Liver (tissue), 9 donors: ENCODE results near the gene PRDX6. TPM values are rescaled to one million over a fixed set of nuclear protein-coding genes. Genes with fewer than 3 reads are reported as not detected.

Source experiments
- DNase-seq: peaks from one replicate; pipeline ENCODE4 v3.0.0-alpha.2; 2017; ENCODE audit warnings: low spot score
- H3K27ac ChIP-seq, 2 donors: one replicate each; pipeline ENCODE4 v1.7.0; 2013; ENCODE audit warnings: inconsistent platforms in 2 of 2, low read length in 2 of 2, control low read depth in 1 of 2, low read depth in 1 of 2, mild to moderate bottlenecking in 1 of 2
- H3K27me3 ChIP-seq, 4 donors: one replicate each; pipeline versions ENCODE4 v1.6.1 to v1.7.0; 2013; ENCODE audit warnings: low read length in 3 of 4, inconsistent platforms in 1 of 4, mild to moderate bottlenecking in 1 of 4, moderate library complexity in 1 of 4; ENCODE audit not compliant: control insufficient read depth in 4 of 4, insufficient read depth in 4 of 4
- H3K36me3 ChIP-seq, 4 donors: one replicate each; pipeline versions ENCODE4 v1.6.1 to v1.7.0; 2013; ENCODE audit warnings: low read length in 3 of 4, mild to moderate bottlenecking in 3 of 4, low read depth in 1 of 4, moderate library complexity in 1 of 4; ENCODE audit not compliant: control insufficient read depth in 4 of 4, insufficient read depth in 3 of 4
- H3K4me1 ChIP-seq, 4 donors: one replicate each; pipeline versions ENCODE4 v1.6.1 to v1.7.0; 2013; ENCODE audit warnings: low read length in 3 of 4, mild to moderate bottlenecking in 3 of 4, moderate library complexity in 1 of 4; ENCODE audit not compliant: control insufficient read depth in 4 of 4, insufficient read depth in 4 of 4
- H3K4me3 ChIP-seq, 3 donors: one replicate each; pipeline versions ENCODE4 v1.6.1 to v1.7.0; 2013; ENCODE audit warnings: low read length in 3 of 3, control low read depth in 1 of 3, low read depth in 1 of 3, mild to moderate bottlenecking in 1 of 3
- H3K9ac ChIP-seq, 2 donors: one replicate each; pipeline ENCODE4 v1.7.0; 2013; ENCODE audit warnings: low read length in 2 of 2, mild to moderate bottlenecking in 2 of 2, moderate library complexity in 2 of 2, control low read depth in 1 of 2, low read depth in 1 of 2
- H3K9me3 ChIP-seq, 4 donors: one replicate each; pipeline versions ENCODE4 v1.6.1 to v1.7.0; 2013; ENCODE audit warnings: low read length in 3 of 4; ENCODE audit not compliant: control insufficient read depth in 4 of 4
- EGR1 ChIP-seq, 2 donors: IDR thresholded peaks; 2 replicates each; pipeline ENCODE4 v1.6.1; 2016 to 2018; ENCODE audit warnings: antibody characterized with exemption in 2 of 2, low read depth in 2 of 2
- FOXA1 ChIP-seq: IDR thresholded peaks from 2 replicates; pipeline ENCODE4 v1.6.1; 2016; ENCODE audit warnings: antibody characterized with exemption
- FOXA2 ChIP-seq: IDR thresholded peaks from 2 replicates; pipeline ENCODE4 v1.6.1; 2016; ENCODE audit warnings: antibody characterized with exemption
- GABPA ChIP-seq, 2 donors: IDR thresholded peaks in 1 of 2; conservative IDR thresholded peaks in 1 of 2; 2 replicates each; pipeline ENCODE4 v1.6.1; 2016; ENCODE audit warnings: antibody characterized with exemption in 2 of 2, mild to moderate bottlenecking in 1 of 2, moderate library complexity in 1 of 2
- HNF4A ChIP-seq, 2 donors: conservative IDR thresholded peaks; 2 replicates each; pipeline ENCODE4 v1.6.1; 2016; ENCODE audit warnings: antibody characterized with exemption in 2 of 2, mild to moderate bottlenecking in 2 of 2
- JUND ChIP-seq, 2 donors: IDR thresholded peaks; 2 replicates each; pipeline ENCODE4 v1.6.1; 2016; ENCODE audit warnings: antibody characterized with exemption in 2 of 2
- NR2F2 ChIP-seq: IDR thresholded peaks from 2 replicates; pipeline ENCODE4 v1.6.1; 2016; ENCODE audit warnings: antibody characterized with exemption
- RAD21 ChIP-seq, 2 donors: IDR thresholded peaks; 2 replicates each; pipeline ENCODE4 v1.6.1; 2016; ENCODE audit warnings: antibody characterized with exemption in 2 of 2, mild to moderate bottlenecking in 2 of 2
- RXRA ChIP-seq, 2 donors: IDR thresholded peaks; 2 replicates each; pipeline ENCODE4 v1.6.1; 2017 to 2018; ENCODE audit warnings: antibody characterized with exemption in 2 of 2, mild to moderate bottlenecking in 1 of 2
- SP1 ChIP-seq: IDR thresholded peaks from 2 replicates; pipeline ENCODE4 v1.6.1; 2018; ENCODE audit warnings: antibody characterized with exemption, mild to moderate bottlenecking
- YY1 ChIP-seq: IDR thresholded peaks from 2 replicates; pipeline ENCODE4 v1.6.1; 2016; ENCODE audit warnings: antibody characterized with exemption, mild to moderate bottlenecking
- whole genome bisulfite sequencing: extraction: QIAGEN DNeasy Blood & Tissue Kit; methylation state at CpG from one replicate; pipeline ENCODE4 v1.1.7; 2013; 5-methylcytosine and 5-hydroxymethylcytosine counted together
- polyA plus RNA-seq, 2 donors: library from polyadenylated mRNA; stranded (reverse) in 1 of 2; unstranded in 1 of 2; fragments of 200-250 nt in 1 of 2; fragments of >200 nt in 1 of 2; fragmentation: Nextera tagmentation in 1 of 2; extraction: Ambion mirVana in 1 of 2; gene quantifications; one replicate each; pipeline versions ENCODE4 v1.2.1 to v1.2.3, GENCODE V29; 2013 to 2015
- total RNA-seq, 2 donors: library from RNA; depleted of rRNA; stranded (reverse); fragments of >200 nt; gene quantifications; one replicate each; pipeline ENCODE4 v1.2.3, GENCODE V29; 2014
- TF ChIP-seq, protein P1 (sequence below): IDR thresholded peaks from 2 replicates; pipeline ENCODE4 v1.6.1; 2016; ENCODE audit warnings: antibody characterized with exemption, mild to moderate bottlenecking
- TF ChIP-seq, protein P2 (sequence below): IDR thresholded peaks from 2 replicates; pipeline ENCODE4 v1.6.1; 2016; ENCODE audit warnings: antibody characterized with exemption
- TF ChIP-seq, protein P3 (sequence below): fragments of 150-350 bp; IDR thresholded peaks from 2 replicates; pipeline ENCODE4 v1.5.1; 2017; ENCODE audit warnings: improper control_type of control experiment, low read depth, low read length; ENCODE audit not compliant: missing input control
- TF ChIP-seq, protein P4 (sequence below): IDR thresholded peaks from 2 replicates; pipeline ENCODE4 v1.6.1; 2016; ENCODE audit warnings: antibody characterized with exemption
- TF ChIP-seq, protein P5 (sequence below): IDR thresholded peaks from 2 replicates; pipeline ENCODE4 v1.6.1; 2016; ENCODE audit warnings: antibody characterized with exemption
- donor health status: healthy.
- donor health status: healthy.
- donor health status: healthy.
- donor health status: healthy.
- donor health status: healthy.

Gene PRDX6
- total and polyA plus RNA-seq, 4 donors = 147 to 370 (median 240) TPM

DNA sequence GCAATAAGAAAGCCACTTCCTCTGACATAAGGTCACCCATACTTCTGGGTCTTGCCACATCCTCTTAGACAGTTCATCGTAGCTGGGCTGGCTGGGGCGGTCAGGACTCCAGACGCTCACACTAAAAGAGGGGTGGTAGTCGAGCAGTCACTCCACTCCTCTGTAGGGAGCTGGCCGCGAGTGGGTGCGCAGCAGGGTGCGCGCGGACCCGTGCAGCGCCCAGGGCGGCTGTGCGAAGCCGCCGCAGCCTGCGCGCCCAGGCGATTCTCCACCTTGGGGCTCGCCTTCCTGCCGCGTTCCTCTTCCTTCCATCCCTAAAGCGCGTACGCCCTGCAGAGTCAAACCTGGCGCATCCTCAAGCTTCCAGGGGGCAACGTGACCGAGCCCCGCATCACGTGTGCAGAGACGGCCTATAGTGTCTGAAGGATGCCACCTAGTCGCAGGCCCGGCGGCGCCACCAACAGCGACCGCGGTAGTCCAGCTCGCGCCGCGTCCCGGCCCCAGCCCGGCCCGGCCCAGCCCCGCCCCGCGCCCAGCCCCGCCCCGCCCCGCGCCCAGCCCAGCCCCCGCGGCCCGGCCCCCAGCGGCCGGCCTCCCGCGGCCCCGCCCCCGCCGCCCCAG lies 360 bp upstream of the PRDX6 start (continued):
- TF ChIP-seq, protein P1, sequence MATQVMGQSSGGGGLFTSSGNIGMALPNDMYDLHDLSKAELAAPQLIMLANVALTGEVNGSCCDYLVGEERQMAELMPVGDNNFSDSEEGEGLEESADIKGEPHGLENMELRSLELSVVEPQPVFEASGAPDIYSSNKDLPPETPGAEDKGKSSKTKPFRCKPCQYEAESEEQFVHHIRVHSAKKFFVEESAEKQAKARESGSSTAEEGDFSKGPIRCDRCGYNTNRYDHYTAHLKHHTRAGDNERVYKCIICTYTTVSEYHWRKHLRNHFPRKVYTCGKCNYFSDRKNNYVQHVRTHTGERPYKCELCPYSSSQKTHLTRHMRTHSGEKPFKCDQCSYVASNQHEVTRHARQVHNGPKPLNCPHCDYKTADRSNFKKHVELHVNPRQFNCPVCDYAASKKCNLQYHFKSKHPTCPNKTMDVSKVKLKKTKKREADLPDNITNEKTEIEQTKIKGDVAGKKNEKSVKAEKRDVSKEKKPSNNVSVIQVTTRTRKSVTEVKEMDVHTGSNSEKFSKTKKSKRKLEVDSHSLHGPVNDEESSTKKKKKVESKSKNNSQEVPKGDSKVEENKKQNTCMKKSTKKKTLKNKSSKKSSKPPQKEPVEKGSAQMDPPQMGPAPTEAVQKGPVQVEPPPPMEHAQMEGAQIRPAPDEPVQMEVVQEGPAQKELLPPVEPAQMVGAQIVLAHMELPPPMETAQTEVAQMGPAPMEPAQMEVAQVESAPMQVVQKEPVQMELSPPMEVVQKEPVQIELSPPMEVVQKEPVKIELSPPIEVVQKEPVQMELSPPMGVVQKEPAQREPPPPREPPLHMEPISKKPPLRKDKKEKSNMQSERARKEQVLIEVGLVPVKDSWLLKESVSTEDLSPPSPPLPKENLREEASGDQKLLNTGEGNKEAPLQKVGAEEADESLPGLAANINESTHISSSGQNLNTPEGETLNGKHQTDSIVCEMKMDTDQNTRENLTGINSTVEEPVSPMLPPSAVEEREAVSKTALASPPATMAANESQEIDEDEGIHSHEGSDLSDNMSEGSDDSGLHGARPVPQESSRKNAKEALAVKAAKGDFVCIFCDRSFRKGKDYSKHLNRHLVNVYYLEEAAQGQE = no peak
- TF ChIP-seq RAD21 (IDR thresholded peaks at IDR 0.05) (no peak), HNF4A (conservative IDR thresholded peaks at IDR 0.05) (no peak), EGR1 (IDR thresholded peaks at IDR 0.05; ENCODE audit: low read depth in 2 of 2) (no peak), FOXA1 (no peak)

DNA sequence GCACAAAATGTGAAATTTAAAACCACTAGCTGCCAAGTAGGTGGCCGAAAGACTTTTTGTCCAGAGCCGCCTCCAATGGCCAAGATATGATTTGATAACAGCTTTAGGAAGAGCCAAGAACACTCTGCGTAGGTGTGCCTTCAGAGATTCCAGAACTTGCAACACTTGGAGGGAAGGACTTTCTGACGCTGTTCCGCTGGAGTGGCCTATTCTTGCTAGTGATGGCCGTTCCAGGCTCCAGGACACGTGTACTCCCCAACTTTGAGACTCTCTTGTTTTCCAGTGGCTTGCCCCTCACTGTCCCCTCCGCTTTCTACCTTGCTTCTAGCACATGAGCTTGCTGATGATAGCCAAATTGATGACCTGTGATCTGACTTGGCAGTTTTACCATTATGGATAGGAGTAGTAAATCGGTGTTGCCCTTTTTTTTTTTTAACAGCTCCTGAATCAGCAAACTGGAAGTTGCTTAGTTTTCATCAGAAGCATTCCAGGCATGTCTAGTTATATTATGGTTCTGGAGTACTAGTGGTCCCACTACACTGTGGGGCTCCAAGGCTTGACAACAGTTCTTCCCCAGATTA lies 1.0 kb downstream of the PRDX6 start:
- WGBS = 5% methylated on average over 9 of the region's 9 CpGs
- Histone ChIP-seq H3K27me3 (no peaks in the 10 kb centered on the region), H3K4me3 (peak overlapping the region; percentile 84 to 87 (median 85)), H3K9ac (peak overlapping the region; percentile 84 to 97), H3K4me1 (peaks cover 6 to 75% (median 61%) of the 10 kb centered on the region in 4 donors), H3K27ac (peak overlapping the region; percentile 99 to 100), H3K36me3 (peaks cover 4 to 24% (median 22%) of the 10 kb centered on the region in 4 donors), H3K9me3 (no peaks in the 10 kb centered on the region)
- DNase-seq = peak; percentile 50
- TF ChIP-seq SP1 (peak; percentile 72), FOXA1 (no peak), FOXA2 (no peak), NR2F2 (peak; percentile 7), HNF4A (conservative IDR thresholded peaks at IDR 0.05) (peak; percentile 50 to 58), RXRA (IDR thresholded peaks at IDR 0.05) (peak in 1 of 2 donors; percentile 80), YY1 (peak; percentile 95), JUND (IDR thresholded peaks at IDR 0.05) (peak in 1 of 2 donors; percentile 44), GABPA (IDR thresholded peaks at IDR 0.05 in 1 of 2, conservative IDR thresholded peaks at IDR 0.05 in 1 of 2) (peak in 1 of 2 donors; percentile 50), RAD21 (IDR thresholded peaks at IDR 0.05) (peak in 1 of 2 donors; percentile 25), EGR1 (IDR thresholded peaks at IDR 0.05; ENCODE audit: low read depth in 2 of 2) (peak; percentile 57 to 66)
- TF ChIP-seq, protein P2, sequence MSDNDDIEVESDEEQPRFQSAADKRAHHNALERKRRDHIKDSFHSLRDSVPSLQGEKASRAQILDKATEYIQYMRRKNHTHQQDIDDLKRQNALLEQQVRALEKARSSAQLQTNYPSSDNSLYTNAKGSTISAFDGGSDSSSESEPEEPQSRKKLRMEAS = peak; percentile 74
- TF ChIP-seq, protein P3, sequence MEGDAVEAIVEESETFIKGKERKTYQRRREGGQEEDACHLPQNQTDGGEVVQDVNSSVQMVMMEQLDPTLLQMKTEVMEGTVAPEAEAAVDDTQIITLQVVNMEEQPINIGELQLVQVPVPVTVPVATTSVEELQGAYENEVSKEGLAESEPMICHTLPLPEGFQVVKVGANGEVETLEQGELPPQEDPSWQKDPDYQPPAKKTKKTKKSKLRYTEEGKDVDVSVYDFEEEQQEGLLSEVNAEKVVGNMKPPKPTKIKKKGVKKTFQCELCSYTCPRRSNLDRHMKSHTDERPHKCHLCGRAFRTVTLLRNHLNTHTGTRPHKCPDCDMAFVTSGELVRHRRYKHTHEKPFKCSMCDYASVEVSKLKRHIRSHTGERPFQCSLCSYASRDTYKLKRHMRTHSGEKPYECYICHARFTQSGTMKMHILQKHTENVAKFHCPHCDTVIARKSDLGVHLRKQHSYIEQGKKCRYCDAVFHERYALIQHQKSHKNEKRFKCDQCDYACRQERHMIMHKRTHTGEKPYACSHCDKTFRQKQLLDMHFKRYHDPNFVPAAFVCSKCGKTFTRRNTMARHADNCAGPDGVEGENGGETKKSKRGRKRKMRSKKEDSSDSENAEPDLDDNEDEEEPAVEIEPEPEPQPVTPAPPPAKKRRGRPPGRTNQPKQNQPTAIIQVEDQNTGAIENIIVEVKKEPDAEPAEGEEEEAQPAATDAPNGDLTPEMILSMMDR = no peak
- TF ChIP-seq, protein P4, sequence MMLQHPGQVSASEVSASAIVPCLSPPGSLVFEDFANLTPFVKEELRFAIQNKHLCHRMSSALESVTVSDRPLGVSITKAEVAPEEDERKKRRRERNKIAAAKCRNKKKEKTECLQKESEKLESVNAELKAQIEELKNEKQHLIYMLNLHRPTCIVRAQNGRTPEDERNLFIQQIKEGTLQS = no peak
- TF ChIP-seq, protein P5, sequence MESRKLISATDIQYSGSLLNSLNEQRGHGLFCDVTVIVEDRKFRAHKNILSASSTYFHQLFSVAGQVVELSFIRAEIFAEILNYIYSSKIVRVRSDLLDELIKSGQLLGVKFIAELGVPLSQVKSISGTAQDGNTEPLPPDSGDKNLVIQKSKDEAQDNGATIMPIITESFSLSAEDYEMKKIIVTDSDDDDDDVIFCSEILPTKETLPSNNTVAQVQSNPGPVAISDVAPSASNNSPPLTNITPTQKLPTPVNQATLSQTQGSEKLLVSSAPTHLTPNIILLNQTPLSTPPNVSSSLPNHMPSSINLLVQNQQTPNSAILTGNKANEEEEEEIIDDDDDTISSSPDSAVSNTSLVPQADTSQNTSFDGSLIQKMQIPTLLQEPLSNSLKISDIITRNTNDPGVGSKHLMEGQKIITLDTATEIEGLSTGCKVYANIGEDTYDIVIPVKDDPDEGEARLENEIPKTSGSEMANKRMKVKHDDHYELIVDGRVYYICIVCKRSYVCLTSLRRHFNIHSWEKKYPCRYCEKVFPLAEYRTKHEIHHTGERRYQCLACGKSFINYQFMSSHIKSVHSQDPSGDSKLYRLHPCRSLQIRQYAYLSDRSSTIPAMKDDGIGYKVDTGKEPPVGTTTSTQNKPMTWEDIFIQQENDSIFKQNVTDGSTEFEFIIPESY = peak; percentile 24
- TF ChIP-seq, protein P1 = peak; percentile 86
